Smooth muscle cell (in vitro differentiated cells): ENCODE results near the gene CHIT1. TPM values are rescaled to one million over a fixed set of nuclear protein-coding genes. Genes with fewer than 3 reads are reported as not detected.

Experiments used
- DNase-seq: peaks from one replicate; lab custom pipeline; 2025; ENCODE audit not compliant: unreplicated experiment; lab: John Stamatoyannopoulos, UW
- H2AFZ ChIP-seq: fragments of 200-600 bp; sonication (generic); 2 replicates; pipeline ENCODE4 v1.6.0; 2016; ENCODE audit warnings: antibody characterized with exemption, low read depth, mild to moderate bottlenecking
- H3F3A ChIP-seq: fragments of 200-600 bp; sonication (generic); 2 replicates; pipeline ENCODE4 v1.6.0; 2017; ENCODE audit warnings: antibody characterized with exemption, low read depth
- H3K27ac ChIP-seq: fragments of 200-600 bp; sonication (generic); 2 replicates; pipeline ENCODE4 v1.5.1; 2016; ENCODE audit warnings: low read depth, mild to moderate bottlenecking
- H3K27me3 ChIP-seq: fragments of 200-600 bp; sonication (generic); 2 replicates; pipeline ENCODE4 v1.6.1; 2016; ENCODE audit warnings: low read depth, mild to moderate bottlenecking
- H3K36me3 ChIP-seq: fragments of 200-600 bp; sonication (generic); 2 replicates; pipeline ENCODE4 v1.5.1; 2016; ENCODE audit warnings: low read depth
- H3K4me1 ChIP-seq: fragments of 200-600 bp; sonication (generic); 2 replicates; pipeline ENCODE4 v1.5.1; 2016; ENCODE audit warnings: low read depth
- H3K4me2 ChIP-seq: fragments of 200-600 bp; sonication (generic); 2 replicates; pipeline ENCODE4 v1.6.0; 2016; ENCODE audit warnings: mild to moderate bottlenecking
- H3K4me3 ChIP-seq: fragments of 200-600 bp; sonication (generic); 2 replicates; pipeline ENCODE4 v1.5.1; 2016; ENCODE audit warnings: mild to moderate bottlenecking
- H3K79me2 ChIP-seq: fragments of 200-600 bp; sonication (generic); 2 replicates; pipeline ENCODE4 v1.6.0; 2016; ENCODE audit warnings: low read depth, mild to moderate bottlenecking
- H3K9ac ChIP-seq: fragments of 200-600 bp; sonication (generic); 2 replicates; pipeline ENCODE4 v1.6.0; 2016; ENCODE audit warnings: low read depth
- H3K9me3 ChIP-seq: fragments of 200-600 bp; sonication (generic); replicated peaks from 2 replicates; pipeline ENCODE4 v1.5.1; 2016; ENCODE audit warnings: low read depth
- H4K20me1 ChIP-seq: fragments of 200-600 bp; sonication (generic); 2 replicates; pipeline ENCODE4 v1.6.0; 2016; ENCODE audit warnings: low read depth
- CTCF ChIP-seq: fragments of 200-600 bp; sonication (generic); IDR thresholded peaks from 2 replicates; pipeline ENCODE4 v1.5.1; 2017; ENCODE audit warnings: borderline replicate concordance, mild to moderate bottlenecking, antibody characterized with exemption; ENCODE audit not compliant: insufficient read depth, poor library complexity, severe bottlenecking
- WGBS: methylation state at CpG from one replicate; pipeline ENCODE4 v1.1.7; 2016; ENCODE audit warnings: low lambda C conversion rate; 5-methylcytosine and 5-hydroxymethylcytosine counted together
- polyA plus RNA-seq: library from polyadenylated mRNA; unstranded; fragments of >200 nt; fragmentation: Nextera tagmentation; extraction: Ambion mirVana; gene quantifications from 2 replicates; pipeline ENCODE4 v1.2.1, GENCODE V29; 2016
- total RNA-seq: library from RNA; depleted of rRNA; stranded (reverse); fragments of >200 nt; gene quantifications from 2 replicates; pipeline ENCODE4 v1.2.3, GENCODE V29; 2014

Gene CHIT1
- total and polyA plus RNA-seq, 2 experiments from 2014 or later = not detected

- WGBS = 28% methylated on average over 8 of the region's 8 CpGs
- peak overlapping the region; percentile 93 for H3K27ac ChIP-seq
Observed at GRCh38 chr1:203199816-203200571, 29.5 kb downstream of the CHIT1 start.

GRCh38 chr1:203199481-203199815 lies 30.0 kb downstream of the CHIT1 start:
- no peak overlapping the region for H3K4me3 ChIP-seq
- TF ChIP-seq CTCF = no peak
- H3K27ac ChIP-seq = peak overlapping the region; percentile 93
- H3K4me1 ChIP-seq = peaks cover 18% of the 10 kb centered on the region
- no peaks in the 10 kb centered on the region for H3K27me3 ChIP-seq
- H3K9me3 ChIP-seq = no peaks in the 10 kb centered on the region
- H3K36me3 ChIP-seq = no peaks in the 10 kb centered on the region
- 75% methylated on average over 6 of the region's 6 CpGs for WGBS
- no peaks in the 10 kb centered on the region for H4K20me1 ChIP-seq
- H3K9ac ChIP-seq = no peak overlapping the region
- no peaks in the 10 kb centered on the region for H3K79me2 ChIP-seq
- peaks cover 36% of the 10 kb centered on the region for H3F3A ChIP-seq
- no peak for DNase-seq
- peak overlapping the region; percentile 5 for H3K4me2 ChIP-seq
- H2AFZ ChIP-seq = no peak overlapping the region

More at GRCh38 chr1:203199816-203200571, 29.5 kb downstream of the CHIT1 start:
- H2AFZ ChIP-seq = no peak overlapping the region
- no peak for DNase-seq
- H3K9me3 ChIP-seq = no peaks in the 10 kb centered on the region
- no peak overlapping the region for H3K4me3 ChIP-seq
- H3K9ac ChIP-seq = peak overlapping the region; percentile 60
- H4K20me1 ChIP-seq = no peaks in the 10 kb centered on the region
- no peaks in the 10 kb centered on the region for H3K79me2 ChIP-seq
- peaks cover 22% of the 10 kb centered on the region for H3K4me1 ChIP-seq
- H3K4me2 ChIP-seq = peak overlapping the region; percentile 65
- H3K36me3 ChIP-seq = no peaks in the 10 kb centered on the region
- TF ChIP-seq CTCF = no peak
- H3F3A ChIP-seq = peaks cover 39% of the 10 kb centered on the region
- no peaks in the 10 kb centered on the region for H3K27me3 ChIP-seq

DNA sequence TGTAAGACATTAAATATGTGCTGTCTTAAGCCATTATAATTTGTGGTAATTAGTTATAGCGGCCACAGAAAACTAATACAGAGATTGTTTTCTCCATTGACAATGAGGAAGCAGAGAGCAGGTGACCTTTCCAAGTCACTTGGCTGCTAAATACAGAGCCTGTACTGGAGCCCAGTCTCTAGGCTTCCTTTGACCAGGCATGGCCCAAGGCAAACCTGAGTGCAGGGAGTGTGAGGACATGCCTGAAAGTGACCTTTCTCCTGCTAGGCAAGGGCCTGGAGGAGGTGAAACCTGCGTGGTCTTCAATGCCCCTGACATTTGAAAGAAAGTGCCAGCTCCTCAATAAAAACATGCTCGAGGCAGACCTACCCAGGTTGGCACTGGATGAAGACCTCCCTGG lies 30.5 kb downstream of the CHIT1 start:
- TF ChIP-seq CTCF = no peak
- H3K27ac ChIP-seq = peak overlapping the region; percentile 93
- H3K36me3 ChIP-seq = no peaks in the 10 kb centered on the region
- H3F3A ChIP-seq = peaks cover 36% of the 10 kb centered on the region
- DNase-seq = no peak
- peak overlapping the region; percentile 5 for H3K4me2 ChIP-seq
- H2AFZ ChIP-seq = no peak overlapping the region
- H3K4me1 ChIP-seq = peaks cover 16% of the 10 kb centered on the region
- WGBS = 96% methylated on average over 3 of the region's 3 CpGs
- H3K9me3 ChIP-seq = no peaks in the 10 kb centered on the region
- H3K79me2 ChIP-seq = no peaks in the 10 kb centered on the region
- H3K4me3 ChIP-seq = no peak overlapping the region
- no peak overlapping the region for H3K9ac ChIP-seq
- H3K27me3 ChIP-seq = no peaks in the 10 kb centered on the region
- no peaks in the 10 kb centered on the region for H4K20me1 ChIP-seq

- Histone ChIP-seq H3K79me2 (no peaks in the 10 kb centered on the region), H2AFZ (no peak overlapping the region), H3K9ac (no peak overlapping the region), H3F3A (peaks cover 26% of the 10 kb centered on the region), H4K20me1 (no peaks in the 10 kb centered on the region), H3K4me1 (peaks cover 16% of the 10 kb centered on the region), H3K27ac (peak overlapping the region; percentile 93), H3K36me3 (no peaks in the 10 kb centered on the region), H3K27me3 (no peaks in the 10 kb centered on the region), H3K9me3 (no peaks in the 10 kb centered on the region), H3K4me3 (no peak overlapping the region), H3K4me2 (peak overlapping the region; percentile 59)
- no peak for TF ChIP-seq CTCF
- DNase-seq = no peak
- WGBS = 3% methylated on average over 3 of the region's 3 CpGs
Observed at GRCh38 chr1:203197625-203198024, 31.8 kb downstream of the CHIT1 start.
